ENCODE measurements around the gene OR11G2.
"Not testable (repeated sequence)": the region's sequence is repeated elsewhere in the genome, so short reads cannot be mapped to it uniquely, and the experiment has no call there.

Gene OR11G2

GRCh38 chr14:20235415-20235814 is 44.7 kb downstream of the OR11G2 start:
- not testable (repeated sequence) for DNase-seq

- no peak for DNase-seq
Observed at GRCh38 chr14:20247646-20248246, 57.0 kb downstream of the OR11G2 start.

Data from 8988T (cell line).